NCI-H2196 (cell line): ENCODE data around the gene FSTL4.

Experiments used
- DNase-seq: peaks from one replicate; lab custom pipeline; 2025; ENCODE audit not compliant: unreplicated experiment; lab: John Stamatoyannopoulos, UW

Gene FSTL4

GRCh38 chr5:133612249-133612860 lies at the start of gene FSTL4:
Gene FSTL4, minus strand, starts transcription at chr5:133612541.
- peak; percentile 83 for DNase-seq

GRCh38 chr5:133661389-133661788 lies 49.0 kb upstream of the FSTL4 start:
- no peak for DNase-seq

- DNase-seq = no peak
Observed at GRCh38 chr5:133658327-133658726, 46.0 kb upstream of the FSTL4 start.

GRCh38 chr5:133657036-133657435 lies 44.7 kb upstream of the FSTL4 start:
- DNase-seq = no peak

- DNase-seq = no peak
Observed at GRCh38 chr5:133655966-133656365, 43.6 kb upstream of the FSTL4 start.

GRCh38 chr5:133653760-133654049 lies 41.4 kb upstream of the FSTL4 start:
- no peak for DNase-seq

GRCh38 chr5:133652951-133653759 lies 40.8 kb upstream of the FSTL4 start:
- DNase-seq = no peak

- no peak for DNase-seq
Observed at GRCh38 chr5:133644000-133644865, 31.9 kb upstream of the FSTL4 start.

GRCh38 chr5:133643365-133643764 lies 31.0 kb upstream of the FSTL4 start:
- no peak for DNase-seq

GRCh38 chr5:133642153-133642722 lies 29.9 kb upstream of the FSTL4 start:
- no peak for DNase-seq

- DNase-seq = no peak
Observed at GRCh38 chr5:133641683-133642082, 29.3 kb upstream of the FSTL4 start.

GRCh38 chr5:133639850-133640528 lies 27.6 kb upstream of the FSTL4 start:
- DNase-seq = no peak

- no peak for DNase-seq
Observed at GRCh38 chr5:133638436-133638835, 26.1 kb upstream of the FSTL4 start.

GRCh38 chr5:133637206-133637605 lies 24.9 kb upstream of the FSTL4 start:
- DNase-seq = no peak

- DNase-seq = no peak
Observed at GRCh38 chr5:133635051-133635450, 22.7 kb upstream of the FSTL4 start.

GRCh38 chr5:133627180-133627579 lies 14.8 kb upstream of the FSTL4 start:
- DNase-seq = no peak

- no peak for DNase-seq
Observed at GRCh38 chr5:133624316-133624715, 12.0 kb upstream of the FSTL4 start.

- DNase-seq = peak; percentile 11
Observed at GRCh38 chr5:133618141-133618540, 5.8 kb upstream of the FSTL4 start.

GRCh38 chr5:133613743-133614142 lies 1.4 kb upstream of the FSTL4 start:
- no peak for DNase-seq

- no peak for DNase-seq
Observed at GRCh38 chr5:133613184-133613583, 843 bp upstream of the FSTL4 start.
